Liver (tissue), 9 donors: Measurements from ENCODE around the gene TEX2. TPM values are rescaled to one million over a fixed set of nuclear protein-coding genes. Genes with fewer than 3 reads are reported as not detected.

Experiments used
- DNase-seq: peaks from one replicate; pipeline ENCODE4 v3.0.0-alpha.2; 2017; ENCODE audit warnings: low spot score
- H3K27ac ChIP-seq, 2 donors: one replicate each; pipeline ENCODE4 v1.7.0; 2013; ENCODE audit warnings: inconsistent platforms in 2 of 2, low read length in 2 of 2, control low read depth in 1 of 2, low read depth in 1 of 2, mild to moderate bottlenecking in 1 of 2
- H3K27me3 ChIP-seq, 4 donors: one replicate each; pipeline versions ENCODE4 v1.6.1 to v1.7.0; 2013; ENCODE audit warnings: low read length in 3 of 4, inconsistent platforms in 1 of 4, mild to moderate bottlenecking in 1 of 4, moderate library complexity in 1 of 4; ENCODE audit not compliant: control insufficient read depth in 4 of 4, insufficient read depth in 4 of 4
- H3K36me3 ChIP-seq, 4 donors: one replicate each; pipeline versions ENCODE4 v1.6.1 to v1.7.0; 2013; ENCODE audit warnings: low read length in 3 of 4, mild to moderate bottlenecking in 3 of 4, low read depth in 1 of 4, moderate library complexity in 1 of 4; ENCODE audit not compliant: control insufficient read depth in 4 of 4, insufficient read depth in 3 of 4
- H3K4me1 ChIP-seq, 4 donors: one replicate each; pipeline versions ENCODE4 v1.6.1 to v1.7.0; 2013; ENCODE audit warnings: low read length in 3 of 4, mild to moderate bottlenecking in 3 of 4, moderate library complexity in 1 of 4; ENCODE audit not compliant: control insufficient read depth in 4 of 4, insufficient read depth in 4 of 4
- H3K4me3 ChIP-seq, 3 donors: one replicate each; pipeline versions ENCODE4 v1.6.1 to v1.7.0; 2013; ENCODE audit warnings: low read length in 3 of 3, control low read depth in 1 of 3, low read depth in 1 of 3, mild to moderate bottlenecking in 1 of 3
- H3K9ac ChIP-seq, 2 donors: one replicate each; pipeline ENCODE4 v1.7.0; 2013; ENCODE audit warnings: low read length in 2 of 2, mild to moderate bottlenecking in 2 of 2, moderate library complexity in 2 of 2, control low read depth in 1 of 2, low read depth in 1 of 2
- H3K9me3 ChIP-seq, 4 donors: one replicate each; pipeline versions ENCODE4 v1.6.1 to v1.7.0; 2013; ENCODE audit warnings: low read length in 3 of 4; ENCODE audit not compliant: control insufficient read depth in 4 of 4
- ATF3 ChIP-seq: IDR thresholded peaks from 2 replicates; pipeline ENCODE4 v1.6.1; 2016; ENCODE audit warnings: antibody characterized with exemption
- CTCF ChIP-seq: fragments of 150-350 bp; IDR thresholded peaks from 2 replicates; pipeline ENCODE4 v1.5.1; 2017; ENCODE audit warnings: improper control_type of control experiment, low read depth, low read length; ENCODE audit not compliant: missing input control
- EGR1 ChIP-seq, 2 donors: IDR thresholded peaks; 2 replicates each; pipeline ENCODE4 v1.6.1; 2016 to 2018; ENCODE audit warnings: antibody characterized with exemption in 2 of 2, low read depth in 2 of 2
- FOXA1 ChIP-seq: IDR thresholded peaks from 2 replicates; pipeline ENCODE4 v1.6.1; 2016; ENCODE audit warnings: antibody characterized with exemption
- FOXA2 ChIP-seq: IDR thresholded peaks from 2 replicates; pipeline ENCODE4 v1.6.1; 2016; ENCODE audit warnings: antibody characterized with exemption
- GABPA ChIP-seq, 2 donors: IDR thresholded peaks in 1 of 2; conservative IDR thresholded peaks in 1 of 2; 2 replicates each; pipeline ENCODE4 v1.6.1; 2016; ENCODE audit warnings: antibody characterized with exemption in 2 of 2, mild to moderate bottlenecking in 1 of 2, moderate library complexity in 1 of 2
- HNF4A ChIP-seq, 2 donors: conservative IDR thresholded peaks; 2 replicates each; pipeline ENCODE4 v1.6.1; 2016; ENCODE audit warnings: antibody characterized with exemption in 2 of 2, mild to moderate bottlenecking in 2 of 2
- HNF4G ChIP-seq: IDR thresholded peaks from 2 replicates; pipeline ENCODE4 v1.6.1; 2016; ENCODE audit warnings: antibody characterized with exemption
- JUND ChIP-seq, 2 donors: IDR thresholded peaks; 2 replicates each; pipeline ENCODE4 v1.6.1; 2016; ENCODE audit warnings: antibody characterized with exemption in 2 of 2
- MAX ChIP-seq: IDR thresholded peaks from 2 replicates; pipeline ENCODE4 v1.6.1; 2016; ENCODE audit warnings: antibody characterized with exemption
- NR2F2 ChIP-seq: IDR thresholded peaks from 2 replicates; pipeline ENCODE4 v1.6.1; 2016; ENCODE audit warnings: antibody characterized with exemption
- RAD21 ChIP-seq, 2 donors: IDR thresholded peaks; 2 replicates each; pipeline ENCODE4 v1.6.1; 2016; ENCODE audit warnings: antibody characterized with exemption in 2 of 2, mild to moderate bottlenecking in 2 of 2
- REST ChIP-seq: IDR thresholded peaks from 2 replicates; pipeline ENCODE4 v1.6.1; 2016; ENCODE audit warnings: antibody characterized with exemption, mild to moderate bottlenecking
- RXRA ChIP-seq, 2 donors: IDR thresholded peaks; 2 replicates each; pipeline ENCODE4 v1.6.1; 2017 to 2018; ENCODE audit warnings: antibody characterized with exemption in 2 of 2, mild to moderate bottlenecking in 1 of 2
- SP1 ChIP-seq: IDR thresholded peaks from 2 replicates; pipeline ENCODE4 v1.6.1; 2018; ENCODE audit warnings: antibody characterized with exemption, mild to moderate bottlenecking
- TAF1 ChIP-seq: conservative IDR thresholded peaks from 2 replicates; pipeline ENCODE4 v1.6.1; 2016; ENCODE audit warnings: antibody characterized with exemption, mild to moderate bottlenecking
- YY1 ChIP-seq: IDR thresholded peaks from 2 replicates; pipeline ENCODE4 v1.6.1; 2016; ENCODE audit warnings: antibody characterized with exemption, mild to moderate bottlenecking
- ZBTB33 ChIP-seq: IDR thresholded peaks from 2 replicates; pipeline ENCODE4 v1.6.1; 2016; ENCODE audit warnings: antibody characterized with exemption
- WGBS: extraction: QIAGEN DNeasy Blood & Tissue Kit; methylation state at CpG from one replicate; pipeline ENCODE4 v1.1.7; 2013; 5-methylcytosine and 5-hydroxymethylcytosine counted together
- polyA plus RNA-seq, 2 donors: library from polyadenylated mRNA; stranded (reverse) in 1 of 2; unstranded in 1 of 2; fragments of 200-250 nt in 1 of 2; fragments of >200 nt in 1 of 2; fragmentation: Nextera tagmentation in 1 of 2; extraction: Ambion mirVana in 1 of 2; gene quantifications; one replicate each; pipeline versions ENCODE4 v1.2.1 to v1.2.3, GENCODE V29; 2013 to 2015
- total RNA-seq, 2 donors: library from RNA; depleted of rRNA; stranded (reverse); fragments of >200 nt; gene quantifications; one replicate each; pipeline ENCODE4 v1.2.3, GENCODE V29; 2014
- donor health status: healthy.
- donor health status: healthy.
- donor health status: healthy.
- donor health status: healthy.
- donor health status: healthy.

Gene TEX2
- total and polyA plus RNA-seq, 4 donors, result 15.9 to 39.8 (median 28.2) TPM

- Histone ChIP-seq H3K4me3 (no peak overlapping the region), H3K27ac (no peak overlapping the region), H3K9me3 (no peaks in the 10 kb centered on the region), H3K27me3 (no peaks in the 10 kb centered on the region), H3K4me1 (peaks cover 4 to 58% (median 44%) of the 10 kb centered on the region in 4 donors), H3K36me3 (no peaks in the 10 kb centered on the region), H3K9ac (no peak overlapping the region)
- DNase-seq, result no peak
- 20% methylated on average over 3 of the region's 3 CpGs for WGBS
- TF ChIP-seq RXRA (IDR thresholded peaks at IDR 0.05), result peak; percentile 63
- peak; percentile 55 to 57 for TF ChIP-seq HNF4A (conservative IDR thresholded peaks at IDR 0.05)
- no peak for TF ChIP-seq ATF3
- peak; percentile 20 to 61 for TF ChIP-seq RAD21 (IDR thresholded peaks at IDR 0.05)
- peak; percentile 71 for TF ChIP-seq YY1
- no peak for TF ChIP-seq ZBTB33
- TF ChIP-seq SP1, result no peak
- TF ChIP-seq FOXA2, result no peak
- TF ChIP-seq FOXA1, result no peak
- no peak for TF ChIP-seq REST
- no peak for TF ChIP-seq CTCF
- TF ChIP-seq EGR1 (IDR thresholded peaks at IDR 0.05; ENCODE audit: low read depth in 2 of 2), result no peak
- peak; percentile 27 to 50 for TF ChIP-seq JUND (IDR thresholded peaks at IDR 0.05)
- no peak for TF ChIP-seq HNF4G
- TF ChIP-seq GABPA (IDR thresholded peaks at IDR 0.05 in 1 of 2, conservative IDR thresholded peaks at IDR 0.05 in 1 of 2), result no peak
- TF ChIP-seq NR2F2, result no peak
- peak; percentile 51 for TF ChIP-seq MAX
- TF ChIP-seq TAF1, result no peak
These were observed 3.1 kb downstream of the TEX2 start for GRCh38 chr17:64259922-64260321.
